Measurements from ENCODE around the gene POLR2B. TPM values are rescaled to one million over a fixed set of nuclear protein-coding genes. Genes with fewer than 3 reads are reported as not detected.
A peak's percentile ranks its signal among the peaks of the same experiment; 100 is the strongest.

The POLR2B gene
- total RNA-seq, 4 donors from 2014 or later = 82.4 to 128 (median 110) TPM

DNA sequence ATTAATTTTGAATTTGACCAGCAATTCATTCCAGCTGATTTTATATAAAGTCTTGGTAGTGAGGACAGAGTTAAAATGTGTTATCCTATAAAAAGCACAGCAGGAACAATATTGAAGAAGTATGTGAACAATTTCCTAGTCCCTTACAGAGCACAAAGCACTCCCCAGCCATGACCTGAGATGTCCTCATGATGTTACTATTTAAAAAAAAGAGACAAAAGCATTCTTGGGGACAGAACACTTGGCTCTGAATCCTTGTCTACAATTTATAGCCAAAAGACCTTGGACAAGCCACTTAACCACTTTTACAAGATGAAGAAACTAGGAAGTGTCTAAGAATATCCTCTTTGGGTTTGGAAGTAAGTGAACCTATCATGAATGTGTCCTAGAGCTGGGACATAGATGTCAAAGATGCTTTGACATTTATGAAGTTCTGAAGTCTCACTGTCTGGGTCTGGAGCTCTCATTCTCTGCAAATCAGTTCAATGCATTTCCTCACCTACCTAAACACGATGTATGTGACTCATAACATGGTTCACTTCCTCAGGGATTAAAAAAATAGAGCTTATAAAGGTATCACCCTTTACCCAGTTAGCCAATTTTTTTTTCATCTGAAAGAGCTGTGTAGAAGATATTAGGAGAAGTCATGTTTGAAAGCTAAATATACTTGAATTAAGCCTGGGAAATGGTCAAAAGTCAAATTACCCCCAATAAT lies 70.1 kb downstream of the POLR2B start:
- H3K27ac ChIP-seq = peak overlapping the region in 2 of 4 donors; percentile 28 to 46
- no peaks in the 10 kb centered on the region for H3K27me3 ChIP-seq
- WGBS, 2 donors (ENCODE audit: low coverage in 1 of 2) = 57% methylated on average over 1 of the region's 1 CpG; no CpG with 5 or more reads in 1 of the 2 donors
- no peaks in the 10 kb centered on the region for H3K36me3 ChIP-seq
- TF ChIP-seq POLR2A (IDR thresholded peaks at IDR 0.05) = no peak
- TF ChIP-seq, protein P1, sequence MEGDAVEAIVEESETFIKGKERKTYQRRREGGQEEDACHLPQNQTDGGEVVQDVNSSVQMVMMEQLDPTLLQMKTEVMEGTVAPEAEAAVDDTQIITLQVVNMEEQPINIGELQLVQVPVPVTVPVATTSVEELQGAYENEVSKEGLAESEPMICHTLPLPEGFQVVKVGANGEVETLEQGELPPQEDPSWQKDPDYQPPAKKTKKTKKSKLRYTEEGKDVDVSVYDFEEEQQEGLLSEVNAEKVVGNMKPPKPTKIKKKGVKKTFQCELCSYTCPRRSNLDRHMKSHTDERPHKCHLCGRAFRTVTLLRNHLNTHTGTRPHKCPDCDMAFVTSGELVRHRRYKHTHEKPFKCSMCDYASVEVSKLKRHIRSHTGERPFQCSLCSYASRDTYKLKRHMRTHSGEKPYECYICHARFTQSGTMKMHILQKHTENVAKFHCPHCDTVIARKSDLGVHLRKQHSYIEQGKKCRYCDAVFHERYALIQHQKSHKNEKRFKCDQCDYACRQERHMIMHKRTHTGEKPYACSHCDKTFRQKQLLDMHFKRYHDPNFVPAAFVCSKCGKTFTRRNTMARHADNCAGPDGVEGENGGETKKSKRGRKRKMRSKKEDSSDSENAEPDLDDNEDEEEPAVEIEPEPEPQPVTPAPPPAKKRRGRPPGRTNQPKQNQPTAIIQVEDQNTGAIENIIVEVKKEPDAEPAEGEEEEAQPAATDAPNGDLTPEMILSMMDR (IDR thresholded peaks at IDR 0.05) = no peak
- no peak for TF ChIP-seq EP300 (IDR thresholded peaks at IDR 0.05)
- no peak for TF ChIP-seq POLR2AphosphoS5 (IDR thresholded peaks at IDR 0.05)
- no peak overlapping the region for H3K4me3 ChIP-seq
- no peak for ATAC-seq
- H3K4me1 ChIP-seq = peaks cover 13 to 71% (median 13%) of the 10 kb centered on the region in 3 donors
- H3K9me3 ChIP-seq = no peaks in the 10 kb centered on the region

DNA sequence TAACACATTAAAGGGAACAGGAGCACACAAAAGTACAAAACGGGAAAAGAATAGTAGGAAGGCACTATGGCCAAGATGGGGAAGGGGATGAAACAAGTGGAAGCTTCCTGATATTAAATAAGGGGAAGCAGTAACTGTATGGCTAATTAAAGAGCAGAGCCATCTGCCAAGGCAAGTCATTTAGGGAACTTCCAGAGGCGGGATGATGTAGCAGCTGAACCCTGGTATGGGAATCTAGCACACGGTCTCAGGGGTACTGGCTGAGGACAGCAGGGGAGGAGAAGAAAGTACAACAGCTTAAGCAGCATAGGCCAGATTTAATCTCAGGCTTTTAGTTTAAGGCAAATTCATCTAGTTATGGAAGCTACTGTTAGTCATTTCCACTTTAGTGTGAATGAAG lies 72.4 kb downstream of the POLR2B start:
- no peak for ATAC-seq
- Histone ChIP-seq H3K27me3 (no peaks in the 10 kb centered on the region), H3K36me3 (no peaks in the 10 kb centered on the region), H3K4me1 (peaks cover 0 to 66% (median 0%) of the 10 kb centered on the region in 3 donors), H3K27ac (peak overlapping the region in 2 of 4 donors; percentile 22 to 43), H3K4me3 (no peak overlapping the region), H3K9me3 (no peaks in the 10 kb centered on the region)
- TF ChIP-seq POLR2AphosphoS5 (IDR thresholded peaks at IDR 0.05) = no peak
- TF ChIP-seq POLR2A (IDR thresholded peaks at IDR 0.05) = no peak
- no peak for TF ChIP-seq EP300 (IDR thresholded peaks at IDR 0.05)
- TF ChIP-seq, protein P1 (IDR thresholded peaks at IDR 0.05) = no peak
- WGBS, 2 donors (ENCODE audit: low coverage in 1 of 2) = 30 to 63% methylated on average over 1 to 3 of the region's 3 CpGs

DNA sequence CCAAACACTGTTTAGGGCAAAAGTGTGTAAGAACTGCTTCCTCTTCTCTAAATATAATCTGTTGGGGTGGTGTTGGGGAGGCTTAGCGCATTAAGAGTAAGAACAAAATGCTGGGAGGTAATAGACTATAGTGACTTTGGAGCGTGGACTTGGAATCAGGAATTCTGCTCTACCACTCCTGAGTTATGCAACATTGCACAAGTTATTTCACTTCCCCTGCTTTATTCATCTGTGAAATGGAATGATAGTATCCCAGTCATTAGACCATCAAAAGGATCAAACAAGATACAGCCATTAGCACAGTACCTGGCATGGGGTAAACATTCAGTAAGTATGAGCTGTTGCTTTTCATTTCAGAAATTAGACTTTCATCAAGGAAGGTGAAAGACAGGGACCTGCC lies 72.8 kb downstream of the POLR2B start:
- ATAC-seq = no peak
- Histone ChIP-seq H3K36me3 (no peaks in the 10 kb centered on the region), H3K4me3 (no peak overlapping the region), H3K27me3 (no peaks in the 10 kb centered on the region), H3K9me3 (no peaks in the 10 kb centered on the region), H3K4me1 (peaks cover 0 to 66% (median 0%) of the 10 kb centered on the region in 3 donors), H3K27ac (peak overlapping the region in 3 of 4 donors; percentile 8 to 43 (median 22))
- no peak for TF ChIP-seq EP300 (IDR thresholded peaks at IDR 0.05)
- TF ChIP-seq, protein P1 (IDR thresholded peaks at IDR 0.05) = no peak
- no peak for TF ChIP-seq POLR2A (IDR thresholded peaks at IDR 0.05)
- no peak for TF ChIP-seq POLR2AphosphoS5 (IDR thresholded peaks at IDR 0.05)
- WGBS, 2 donors (ENCODE audit: low coverage in 1 of 2) = 57 to 81% methylated on average over 2 of the region's 2 CpGs

DNA sequence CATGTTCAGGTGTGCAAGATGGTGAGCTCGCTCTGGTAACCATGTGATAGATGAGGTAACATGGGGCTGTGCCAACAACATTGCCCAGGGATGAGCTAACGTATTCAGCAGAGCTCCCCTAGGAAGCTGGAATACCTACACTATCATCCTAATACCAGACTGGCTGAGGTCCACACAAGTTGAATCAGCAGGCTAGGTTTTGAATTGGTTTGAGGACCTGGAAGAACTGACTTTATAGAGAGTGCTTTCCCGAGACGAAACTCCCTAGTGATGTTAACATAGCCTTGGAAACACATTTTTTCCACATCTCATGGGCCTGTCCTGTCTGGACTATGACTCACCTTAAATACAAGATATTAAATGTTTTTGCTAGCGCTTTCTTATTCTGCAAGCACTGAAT lies 74.8 kb downstream of the POLR2B start:
- Histone ChIP-seq H3K27ac (peak overlapping the region in 2 of 4 donors; percentile 57 to 59), H3K4me1 (peaks cover 0 to 78% (median 0%) of the 10 kb centered on the region in 3 donors), H3K4me3 (no peak overlapping the region), H3K9me3 (no peaks in the 10 kb centered on the region), H3K36me3 (no peaks in the 10 kb centered on the region), H3K27me3 (no peaks in the 10 kb centered on the region)
- ATAC-seq = peak; percentile 35
- TF ChIP-seq EP300 (IDR thresholded peaks at IDR 0.05) = no peak
- no peak for TF ChIP-seq POLR2A (IDR thresholded peaks at IDR 0.05)
- TF ChIP-seq POLR2AphosphoS5 (IDR thresholded peaks at IDR 0.05) = no peak
- TF ChIP-seq, protein P1 (IDR thresholded peaks at IDR 0.05) = no peak
- 13 to 51% methylated on average over 3 to 4 of the region's 5 CpGs for WGBS, 2 donors (ENCODE audit: low coverage in 1 of 2)

DNA sequence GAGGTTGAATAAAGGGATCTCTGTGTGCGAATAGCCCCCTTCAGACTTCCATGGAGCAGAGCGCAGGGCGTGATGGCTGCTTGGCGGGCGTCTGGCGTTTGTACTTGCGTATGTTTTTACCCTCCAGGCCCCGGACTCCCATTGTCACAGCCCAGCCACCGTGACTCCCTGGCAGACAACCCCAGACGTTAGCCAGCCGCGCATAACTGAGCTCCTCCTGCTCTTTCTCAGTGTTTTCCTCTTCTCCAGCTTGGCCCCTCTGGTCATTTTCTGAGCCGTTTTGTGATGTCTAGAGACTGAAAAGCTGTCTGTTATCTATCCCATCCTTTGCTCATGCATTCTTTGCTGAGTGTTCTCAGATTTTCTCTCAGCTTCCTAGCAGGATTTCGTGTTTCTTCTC lies 77.2 kb downstream of the POLR2B start:
- no peak for ATAC-seq
- no peaks in the 10 kb centered on the region for H3K36me3 ChIP-seq
- H3K27ac ChIP-seq = peak overlapping the region in 3 of 4 donors; percentile 29 to 51 (median 35)
- TF ChIP-seq POLR2A (IDR thresholded peaks at IDR 0.05) (no peak), EP300 (IDR thresholded peaks at IDR 0.05) (no peak), POLR2AphosphoS5 (IDR thresholded peaks at IDR 0.05) (no peak)
- TF ChIP-seq, protein P1 (IDR thresholded peaks at IDR 0.05) = no peak
- WGBS, 2 donors (ENCODE audit: low coverage in 1 of 2) = 48 to 70% methylated on average over 6 to 13 of the region's 14 CpGs
- H3K4me1 ChIP-seq = peaks cover 0 to 69% (median 0%) of the 10 kb centered on the region in 3 donors
- H3K4me3 ChIP-seq = no peak overlapping the region
- H3K27me3 ChIP-seq = no peaks in the 10 kb centered on the region
- no peaks in the 10 kb centered on the region for H3K9me3 ChIP-seq
